Caco-2 (cell line): Measurements from ENCODE around the gene IL2RG. TPM values are rescaled to one million over a fixed set of nuclear protein-coding genes. Genes with fewer than 3 reads are reported as not detected.
A peak's percentile ranks its signal among the peaks of the same experiment; 100 is the strongest.

Experiments
- BruUV-seq: library from RNA; stranded (reverse); fragments of 400-500 nt; replicated peaks from 2 replicates; lab custom pipeline; 2021; lab: Mats Ljungman, UMichigan
- CTCF ChIA-PET: fragments of 300-600 bp; sonication (Branson Sonifier 250); formaldehyde crosslinking; loops from one replicate; lab custom pipeline; 2022; ENCODE audit warnings: antibody characterized with exemption; lab: Charles Lee
- POLR2A ChIA-PET: fragments of 300-600 bp; sonication (Branson Sonifier 250); formaldehyde crosslinking; loops from one replicate; lab custom pipeline; 2022; ENCODE audit warnings: antibody characterized with exemption; lab: Charles Lee
- DNase-seq, 2 experiments: peaks; one replicate each; pipeline versions ENCODE4 v3.0.0 to v3.0.0-alpha.2; 2020 to 2022
- H3K27me3 ChIP-seq: replicated peaks from 2 replicates; pipeline ENCODE4 v1.6.0; 2011; ENCODE audit warnings: low read length; ENCODE audit not compliant: control insufficient read depth, insufficient read depth
- H3K36me3 ChIP-seq: 2 replicates; pipeline ENCODE4 v1.5.1; 2011; ENCODE audit warnings: low read length; ENCODE audit not compliant: control insufficient read depth, insufficient read depth
- H3K4me1 ChIP-seq: fragments of 250-450 bp; sonication (Bioruptor Pico); 2 replicates; pipeline ENCODE4 v1.5.1; 2020; ENCODE audit warnings: mild to moderate bottlenecking
- H3K4me3 ChIP-seq: 2 replicates; pipeline ENCODE4 v1.5.1; 2011; ENCODE audit warnings: low read depth, mild to moderate bottlenecking, control low read depth, low read length
- H3K9me3 ChIP-seq: fragments of 250-450 bp; sonication (Bioruptor Pico); 2 replicates; pipeline ENCODE4 v1.5.1; 2020; ENCODE audit warnings: mild to moderate bottlenecking, moderate library complexity
- H3K27ac Mint-ChIP-seq: one replicate; pipeline ENCODE4 v1.8.0; 2022; ENCODE audit warnings: mixed read lengths; ENCODE audit not compliant: unreplicated experiment
- H3K27me3 Mint-ChIP-seq: one replicate; pipeline ENCODE4 v1.8.0; 2022; ENCODE audit warnings: mixed read lengths; ENCODE audit not compliant: insufficient read depth, unreplicated experiment
- H3K36me3 Mint-ChIP-seq: one replicate; pipeline ENCODE4 v1.8.0; 2022; ENCODE audit warnings: mild to moderate bottlenecking, mixed read lengths; ENCODE audit not compliant: insufficient read depth, unreplicated experiment
- H3K4me1 Mint-ChIP-seq: one replicate; pipeline ENCODE4 v1.8.0; 2022; ENCODE audit warnings: low read depth, mixed read lengths; ENCODE audit not compliant: unreplicated experiment
- H3K4me3 Mint-ChIP-seq: one replicate; pipeline ENCODE4 v1.8.0; 2022; ENCODE audit warnings: mild to moderate bottlenecking, moderate library complexity, mixed read lengths; ENCODE audit not compliant: unreplicated experiment
- H3K9me3 Mint-ChIP-seq: one replicate; pipeline ENCODE4 v1.8.0; 2022; ENCODE audit warnings: mixed read lengths; ENCODE audit not compliant: unreplicated experiment
- intact Hi-C: fragments of 100-400 bp; cut with micrococcal nuclease; formaldehyde crosslinking; loops from one replicate; pipeline ENCODE4 v1.10.0; 2022; ENCODE audit not compliant: unreplicated experiment
- total RNA-seq: library from RNA; stranded (reverse); gene quantifications from 2 replicates; pipeline ENCODE4 v1.2.3, GENCODE V29; 2022
- TF ChIP-seq, protein P1 (sequence below), 2 experiments: fragments of 200-600 bp in 1 of 2; IDR thresholded peaks; 1 replicate in 1 of 2; 2 replicates in 1 of 2; pipeline versions ENCODE4 v1.5.1 to v1.8.0; 2011 to 2022; ENCODE audit warnings: antibody characterized with exemption in 1 of 2, control low read depth in 1 of 2, inconsistent platforms in 1 of 2, low read depth in 1 of 2, low read length in 1 of 2, mild to moderate bottlenecking in 1 of 2, moderate library complexity in 1 of 2; ENCODE audit not compliant: insufficient read depth in 1 of 2, severe bottlenecking in 1 of 2, unreplicated experiment in 1 of 2

Gene IL2RG
- total RNA-seq, 1 experiment from 2014 or later = 5.1 TPM

DNA sequence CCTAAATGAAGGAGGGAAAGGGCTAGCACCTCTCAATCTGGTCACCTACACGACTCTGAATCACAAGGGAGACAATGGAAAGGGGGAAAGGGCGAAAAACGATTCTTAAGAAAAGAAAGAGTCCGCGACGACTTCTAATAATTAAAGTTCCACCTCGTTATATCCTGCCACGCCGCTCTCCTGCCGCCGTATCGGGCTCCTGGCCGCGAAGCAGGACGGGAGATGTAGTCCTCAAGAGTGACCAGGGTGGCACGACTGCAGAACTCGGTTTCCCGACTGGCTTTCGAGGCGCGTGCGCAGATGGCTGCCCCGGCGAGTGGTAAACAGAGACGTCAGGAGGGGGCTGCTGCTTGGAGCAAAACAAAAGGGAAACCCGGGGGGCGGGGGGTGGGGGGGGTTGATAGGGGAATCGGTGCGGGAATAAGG lies 15.8 kb downstream of the IL2RG start, which contains the start of gene FOXO4:
Gene FOXO4 (plus strand): TSS at position 297 of the 426 bp plus-strand sequence. CDS start 678 bp downstream, outside the sequence.
- no peaks in the 10 kb centered on the region for H3K36me3 Mint-ChIP-seq
- BruUV-seq = no TSS peak
- H3K27me3 ChIP-seq = no peaks in the 10 kb centered on the region
- H3K27ac Mint-ChIP-seq = peak within 1 kb of the TSS; percentile 57
- no peaks in the 10 kb centered on the region for H3K4me1 ChIP-seq
- no peaks in the 10 kb centered on the region for H3K27me3 Mint-ChIP-seq
- H3K4me1 Mint-ChIP-seq = no peaks in the 10 kb centered on the region
- DNase-seq = peak; percentile 87 to 88
- peak within 1 kb of the TSS; percentile 91 for H3K4me3 Mint-ChIP-seq
- no peaks in the 10 kb centered on the region for H3K9me3 ChIP-seq
- TF ChIP-seq, protein P1, sequence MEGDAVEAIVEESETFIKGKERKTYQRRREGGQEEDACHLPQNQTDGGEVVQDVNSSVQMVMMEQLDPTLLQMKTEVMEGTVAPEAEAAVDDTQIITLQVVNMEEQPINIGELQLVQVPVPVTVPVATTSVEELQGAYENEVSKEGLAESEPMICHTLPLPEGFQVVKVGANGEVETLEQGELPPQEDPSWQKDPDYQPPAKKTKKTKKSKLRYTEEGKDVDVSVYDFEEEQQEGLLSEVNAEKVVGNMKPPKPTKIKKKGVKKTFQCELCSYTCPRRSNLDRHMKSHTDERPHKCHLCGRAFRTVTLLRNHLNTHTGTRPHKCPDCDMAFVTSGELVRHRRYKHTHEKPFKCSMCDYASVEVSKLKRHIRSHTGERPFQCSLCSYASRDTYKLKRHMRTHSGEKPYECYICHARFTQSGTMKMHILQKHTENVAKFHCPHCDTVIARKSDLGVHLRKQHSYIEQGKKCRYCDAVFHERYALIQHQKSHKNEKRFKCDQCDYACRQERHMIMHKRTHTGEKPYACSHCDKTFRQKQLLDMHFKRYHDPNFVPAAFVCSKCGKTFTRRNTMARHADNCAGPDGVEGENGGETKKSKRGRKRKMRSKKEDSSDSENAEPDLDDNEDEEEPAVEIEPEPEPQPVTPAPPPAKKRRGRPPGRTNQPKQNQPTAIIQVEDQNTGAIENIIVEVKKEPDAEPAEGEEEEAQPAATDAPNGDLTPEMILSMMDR (IDR thresholded peaks at IDR 0.05; ENCODE audit: insufficient read depth in 1 of 2, low read depth in 1 of 2, low read length in 1 of 2, severe bottlenecking in 1 of 2, unreplicated experiment in 1 of 2) = no peak
- no peaks in the 10 kb centered on the region for H3K9me3 Mint-ChIP-seq
- ChIA-PET CTCF (interaction anchor here (0.9 kb wide), 1 partner anchor 28 kb away, joined by 3 read pairs; the partner anchor contains the start of gene SNX12), POLR2A (no interaction called here)
- H3K36me3 ChIP-seq = no peaks in the 10 kb centered on the region
- intact Hi-C loops = loop anchor here (10.0 kb wide), 1 partner anchor 101 kb away; no protein-coding TSS in a partner anchor
- peak within 1 kb of the TSS; percentile 66 for H3K4me3 ChIP-seq

DNA sequence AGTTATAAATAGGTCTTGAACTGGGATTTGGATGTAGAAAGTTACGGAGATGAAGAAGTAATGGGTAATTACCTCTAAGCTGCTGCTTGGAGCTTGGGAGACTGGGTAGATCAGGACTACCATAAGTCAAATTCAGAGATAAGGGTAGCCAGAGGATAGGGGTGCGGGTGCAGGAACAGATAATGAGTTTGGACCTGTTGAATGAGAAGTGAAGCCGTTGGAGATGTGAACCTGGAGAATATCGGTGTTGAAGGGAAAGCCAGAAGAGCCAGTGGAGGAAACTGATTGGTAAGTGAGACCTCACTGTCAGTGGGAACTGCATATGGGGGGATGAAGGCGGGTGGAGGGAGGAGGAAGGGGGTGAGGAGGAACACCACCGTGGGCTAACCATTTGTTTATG lies 16.3 kb downstream of the IL2RG start:
- Mint-ChIP-seq H3K4me3 (peak overlapping the region; percentile 91), H3K36me3 (no peaks in the 10 kb centered on the region), H3K9me3 (no peaks in the 10 kb centered on the region), H3K4me1 (no peaks in the 10 kb centered on the region), H3K27ac (peak overlapping the region; percentile 57), H3K27me3 (no peaks in the 10 kb centered on the region)
- no peaks in the 10 kb centered on the region for H3K4me1 ChIP-seq
- intact Hi-C loops = loop anchor here (10.0 kb wide), 1 partner anchor 100 kb away; no protein-coding TSS in a partner anchor
- H3K9me3 ChIP-seq = no peaks in the 10 kb centered on the region
- no peaks in the 10 kb centered on the region for H3K36me3 ChIP-seq
- TF ChIP-seq, protein P1 (IDR thresholded peaks at IDR 0.05; ENCODE audit: insufficient read depth in 1 of 2, low read depth in 1 of 2, low read length in 1 of 2, severe bottlenecking in 1 of 2, unreplicated experiment in 1 of 2) = no peak
- POLR2A ChIA-PET = no interaction called here
- BruUV-seq = TSS peak; percentile 83
- CTCF ChIA-PET = no interaction called here
- H3K4me3 ChIP-seq = peak overlapping the region; percentile 66
- DNase-seq = no peak
- H3K27me3 ChIP-seq = no peaks in the 10 kb centered on the region

DNA sequence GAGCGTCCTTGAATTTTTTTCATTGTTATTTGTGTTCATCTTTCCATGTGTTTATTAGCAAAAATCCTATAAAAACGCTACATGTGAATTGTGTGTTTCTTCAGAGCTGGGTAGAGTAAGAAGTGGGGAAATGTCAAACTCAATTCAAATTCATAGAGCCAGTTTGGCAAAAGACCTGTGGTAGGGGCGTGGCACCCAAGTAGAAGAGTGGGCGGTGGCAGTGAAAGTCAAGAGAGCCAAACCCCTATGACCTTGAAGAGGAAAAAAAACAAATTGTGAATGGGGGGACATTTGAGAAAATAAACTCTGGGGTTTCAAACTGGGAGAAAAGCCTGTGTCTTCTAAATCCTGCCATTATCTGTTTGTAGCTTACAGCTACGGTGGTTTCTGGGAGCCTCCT lies 20.1 kb downstream of the IL2RG start:
- ChIA-PET POLR2A (no interaction called here), CTCF (interaction anchor here (0.6 kb wide), 1 partner anchor 524 kb away, joined by 3 read pairs; no protein-coding TSS in a partner anchor)
- H3K4me3 ChIP-seq = no peak overlapping the region
- H3K27ac Mint-ChIP-seq = no peak overlapping the region
- intact Hi-C loops = loop anchor here (10.0 kb wide), 1 partner anchor 96 kb away; no protein-coding TSS in a partner anchor
- no peaks in the 10 kb centered on the region for H3K9me3 Mint-ChIP-seq
- no peaks in the 10 kb centered on the region for H3K27me3 Mint-ChIP-seq
- no peaks in the 10 kb centered on the region for H3K36me3 ChIP-seq
- no peaks in the 10 kb centered on the region for H3K36me3 Mint-ChIP-seq
- H3K9me3 ChIP-seq = no peaks in the 10 kb centered on the region
- TF ChIP-seq, protein P1 (IDR thresholded peaks at IDR 0.05; ENCODE audit: insufficient read depth in 1 of 2, low read depth in 1 of 2, low read length in 1 of 2, severe bottlenecking in 1 of 2, unreplicated experiment in 1 of 2) = no peak
- H3K27me3 ChIP-seq = no peaks in the 10 kb centered on the region
- no peak overlapping the region for H3K4me3 Mint-ChIP-seq
- H3K4me1 ChIP-seq = no peaks in the 10 kb centered on the region
- H3K4me1 Mint-ChIP-seq = no peaks in the 10 kb centered on the region
- no peak for DNase-seq
- no TSS peak for BruUV-seq
